Frontal cortex (tissue), 4 donors: ENCODE measurements around the gene ARID5A. TPM values are rescaled to one million over a fixed set of nuclear protein-coding genes. Genes with fewer than 3 reads are reported as not detected.
A peak's percentile ranks its signal among the peaks of the same experiment; 100 is the strongest.

Source experiments
- DNase-seq, 2 donors: peaks; one replicate each; pipeline ENCODE4 v3.0.0; 2012; ENCODE audit warnings: low spot score in 2 of 2
- FAIRE-seq: peaks from 2 replicates; lab custom pipeline; 2012; peaks lifted over from hg19 to GRCh38; lab: Jason Lieb, UNC
- total RNA-seq: library from RNA; depleted of rRNA; stranded (reverse); fragments of >200 nt; gene quantifications from one replicate; pipeline ENCODE4 v1.2.3, GENCODE V29; 2014
- donor health status: control.
- donor health status: control.
- donor health status: control.

ARID5A gene
- total RNA-seq, 1 donor from 2014 or later: 1.6 TPM

DNA sequence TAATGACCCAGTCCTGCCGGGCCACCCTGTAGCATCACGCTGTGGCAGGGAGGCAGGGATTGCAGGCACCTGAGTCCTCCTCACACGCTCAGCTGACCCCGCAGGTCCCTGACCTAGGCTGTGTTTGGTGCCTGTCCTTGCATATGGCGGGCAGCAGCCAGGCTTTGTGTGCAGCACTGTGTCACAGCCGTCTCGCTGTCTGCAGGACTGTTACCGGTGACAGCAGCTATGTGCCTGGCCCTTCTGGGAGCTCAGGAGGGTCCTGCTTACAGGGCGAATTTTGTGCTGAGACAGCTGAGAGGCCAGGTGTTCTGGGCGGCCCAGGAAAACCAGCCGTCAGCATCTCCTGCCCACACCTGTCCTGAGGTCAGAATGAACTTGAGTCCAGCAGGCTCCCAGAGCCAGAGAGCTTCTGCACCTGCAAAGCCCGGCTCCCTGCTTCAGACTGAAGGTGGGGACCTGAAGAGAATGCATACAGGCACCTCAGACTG, 10.4 kb upstream of the ARID5A start:
- DNase-seq: no peak
- no peak for FAIRE-seq

DNA sequence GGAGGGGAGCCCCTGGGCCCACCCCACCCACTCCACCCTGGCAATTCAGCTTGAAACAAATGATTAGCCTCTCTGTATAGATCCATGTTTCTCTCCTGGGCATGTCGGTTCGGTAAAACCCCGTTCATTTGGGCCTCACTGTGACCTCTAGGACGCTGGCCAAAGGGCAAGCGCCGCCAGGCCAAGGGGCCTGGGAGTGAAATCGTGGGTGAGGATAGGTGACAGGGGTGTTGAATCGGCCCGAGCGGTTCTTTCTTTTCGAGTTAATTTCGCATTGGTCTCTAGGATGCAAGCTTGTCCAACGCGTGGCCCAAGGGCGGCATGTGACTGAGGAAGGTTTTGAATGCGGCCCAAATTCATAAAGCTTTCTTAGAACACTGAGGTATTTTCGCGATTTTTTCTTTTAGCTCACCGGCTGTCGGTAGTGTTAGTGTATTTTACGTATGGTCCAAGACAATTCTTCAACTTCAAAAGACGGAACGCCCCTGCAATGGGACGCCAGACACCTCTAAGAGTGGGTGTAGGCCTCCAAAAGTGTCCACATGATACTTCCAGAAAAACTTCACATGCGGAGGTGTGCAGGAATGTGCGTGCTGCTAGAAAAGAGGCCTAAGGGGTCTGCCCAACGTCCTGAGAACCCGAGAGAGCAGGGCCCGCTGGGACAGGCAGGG, 9.8 kb upstream of the ARID5A start:
- no peak for FAIRE-seq
- DNase-seq: no peak

DNA sequence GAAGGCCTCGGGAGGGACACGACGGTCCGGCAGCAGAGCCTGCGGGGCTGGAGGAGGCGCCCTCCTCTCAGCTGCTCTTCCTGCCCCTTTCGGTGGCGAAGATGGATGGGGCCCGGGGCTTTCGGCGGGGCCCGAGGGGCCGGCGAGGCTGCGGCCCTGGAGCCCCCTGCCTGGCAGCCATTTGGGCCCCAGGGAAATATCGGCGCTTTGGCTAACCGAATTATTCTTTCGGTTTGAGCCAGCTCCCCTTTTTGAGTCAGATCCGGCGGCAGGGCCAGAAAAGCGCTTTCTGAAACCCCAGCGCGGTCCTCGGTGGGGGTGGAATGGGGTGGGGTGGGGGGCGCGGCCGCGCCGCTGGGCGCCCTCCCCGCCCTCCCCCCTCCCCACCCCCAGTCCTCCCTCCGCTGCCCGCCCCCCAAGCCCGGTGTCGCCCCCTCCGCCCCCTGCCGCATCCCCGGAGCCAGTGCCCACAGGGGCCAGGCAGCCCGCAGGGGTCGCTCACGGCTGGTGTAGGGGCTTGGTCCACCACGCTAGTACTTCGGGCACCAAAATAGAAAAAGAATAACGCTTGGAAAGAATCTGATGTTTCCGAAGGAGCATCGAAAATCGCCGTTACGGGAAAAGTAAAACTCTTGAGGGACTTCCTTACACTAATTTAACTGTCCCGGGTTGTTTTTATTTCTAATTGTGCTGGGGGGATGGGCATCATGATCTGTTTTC, 9.1 kb upstream of the ARID5A start:
- DNase-seq (no peak), FAIRE-seq (no peak)

DNA sequence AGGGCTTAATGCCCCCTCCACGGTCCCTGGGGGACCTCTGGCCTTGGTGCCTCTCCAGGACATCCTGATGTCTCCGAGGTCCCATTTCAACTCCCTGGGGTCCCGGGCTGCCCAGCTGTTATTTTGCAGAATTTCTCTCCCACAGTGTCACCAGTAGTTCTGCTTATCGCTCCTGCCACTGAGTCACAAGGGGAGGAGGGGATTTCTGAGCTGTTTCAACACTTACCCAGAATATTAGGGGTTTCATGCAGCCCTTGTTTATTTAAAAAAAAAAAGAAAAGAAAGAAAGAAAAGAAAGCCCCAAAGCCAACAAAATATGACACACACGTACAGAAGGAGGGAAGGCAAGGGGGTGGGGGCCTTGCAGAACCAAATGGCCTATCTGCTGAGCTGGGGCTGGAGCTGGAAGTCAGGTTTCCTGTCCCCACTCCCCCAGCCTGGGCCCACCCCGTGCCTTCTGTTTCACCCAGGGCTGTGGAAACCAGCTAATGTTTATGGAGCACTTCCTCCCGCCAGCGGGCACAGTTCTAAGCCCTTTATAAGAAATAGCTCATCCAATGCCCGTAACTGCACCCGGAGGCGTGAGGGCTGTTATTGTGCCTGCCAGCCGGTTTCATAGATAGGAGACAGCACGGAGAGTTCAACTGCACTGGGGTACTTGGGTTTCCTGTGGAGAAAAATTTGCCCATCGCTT, 8.4 kb upstream of the ARID5A start:
- DNase-seq (no peak), FAIRE-seq (no peak)

DNA sequence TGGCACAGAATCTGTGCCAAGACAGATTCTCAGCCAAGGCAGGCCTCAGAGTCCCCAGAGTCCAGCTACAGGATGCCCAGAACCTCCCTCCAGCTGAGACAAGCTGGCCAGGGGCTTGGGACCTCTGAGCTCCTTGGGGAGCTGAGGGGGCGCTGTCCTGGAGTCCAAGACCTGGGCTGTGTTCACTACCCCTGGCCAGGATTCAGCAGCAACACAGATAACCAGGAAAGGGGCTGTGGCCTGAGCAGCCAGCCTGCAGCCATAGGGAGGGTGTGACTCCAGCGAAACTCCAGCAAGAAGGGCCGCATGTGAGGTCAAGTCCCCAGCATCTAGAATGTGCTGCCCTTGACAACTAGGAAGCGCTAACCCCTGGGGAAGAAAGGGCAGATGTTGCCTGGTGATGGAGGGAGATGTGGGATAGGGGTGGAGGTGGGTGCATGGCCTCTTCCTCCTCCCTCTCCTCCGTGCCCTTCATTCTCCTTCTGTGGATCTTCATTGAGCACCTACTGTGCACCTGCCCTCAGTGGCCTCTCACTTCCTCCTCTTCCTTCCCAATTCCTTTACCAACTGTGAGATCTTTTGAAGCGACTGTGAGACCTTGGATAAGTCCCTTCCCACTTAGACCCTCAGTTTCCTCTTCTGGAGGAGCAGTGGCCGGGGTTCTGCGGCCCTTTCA, 7.7 kb upstream of the ARID5A start:
- DNase-seq: no peak
- no peak for FAIRE-seq

DNA sequence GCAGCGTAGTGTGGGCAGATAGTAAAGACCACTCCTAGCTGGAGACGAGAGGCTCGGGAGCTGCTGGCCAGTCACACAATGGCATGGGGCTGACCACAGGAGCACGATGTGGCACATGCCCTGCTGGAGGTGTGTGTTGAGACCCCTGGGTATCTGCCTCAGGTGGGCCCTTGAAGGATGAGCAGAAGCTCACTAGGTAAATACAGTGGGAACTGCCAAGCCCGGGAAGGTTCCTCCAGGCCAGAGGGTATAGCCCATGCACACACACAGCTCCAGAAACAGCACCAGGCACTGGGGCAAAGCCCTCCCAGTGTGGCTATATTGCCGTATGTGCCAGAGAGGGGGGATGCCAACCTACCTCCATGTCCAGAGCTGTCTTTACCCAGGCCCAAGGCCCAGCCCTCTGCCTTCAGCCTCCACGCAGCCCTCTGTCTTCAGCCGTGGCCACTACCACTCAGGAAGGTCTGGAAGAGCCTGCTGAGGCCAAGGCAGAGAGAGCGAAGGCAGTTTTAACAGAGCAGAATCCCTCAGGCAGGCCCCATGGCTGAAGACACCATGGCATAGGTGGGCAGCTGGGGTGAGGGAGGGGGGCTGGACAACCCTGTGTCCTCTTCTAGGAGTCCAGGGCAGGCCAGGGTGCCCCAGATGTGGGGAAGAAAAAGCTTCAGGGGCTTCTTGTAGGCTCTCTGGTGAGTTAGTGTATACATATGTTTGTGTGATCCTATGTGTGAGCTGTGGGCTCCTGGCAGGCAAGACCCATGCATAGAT, 7.0 kb upstream of the ARID5A start:
- FAIRE-seq: no peak
- no peak for DNase-seq

DNA sequence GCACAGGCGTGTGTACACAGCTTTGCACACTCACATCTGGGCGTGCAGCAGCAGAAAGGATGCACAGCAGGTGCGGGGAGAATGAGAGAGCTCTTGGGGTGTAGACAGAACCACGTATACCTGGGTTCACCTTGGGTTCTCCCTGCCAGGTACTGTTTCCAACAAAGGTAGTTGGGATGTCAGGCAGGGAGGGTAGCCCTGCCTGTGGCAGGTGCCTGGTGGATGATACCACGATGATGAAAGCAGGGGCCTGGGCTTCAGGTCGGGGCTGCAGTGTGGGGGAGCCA, 6.5 kb upstream of the ARID5A start:
- no peak for FAIRE-seq

DNA sequence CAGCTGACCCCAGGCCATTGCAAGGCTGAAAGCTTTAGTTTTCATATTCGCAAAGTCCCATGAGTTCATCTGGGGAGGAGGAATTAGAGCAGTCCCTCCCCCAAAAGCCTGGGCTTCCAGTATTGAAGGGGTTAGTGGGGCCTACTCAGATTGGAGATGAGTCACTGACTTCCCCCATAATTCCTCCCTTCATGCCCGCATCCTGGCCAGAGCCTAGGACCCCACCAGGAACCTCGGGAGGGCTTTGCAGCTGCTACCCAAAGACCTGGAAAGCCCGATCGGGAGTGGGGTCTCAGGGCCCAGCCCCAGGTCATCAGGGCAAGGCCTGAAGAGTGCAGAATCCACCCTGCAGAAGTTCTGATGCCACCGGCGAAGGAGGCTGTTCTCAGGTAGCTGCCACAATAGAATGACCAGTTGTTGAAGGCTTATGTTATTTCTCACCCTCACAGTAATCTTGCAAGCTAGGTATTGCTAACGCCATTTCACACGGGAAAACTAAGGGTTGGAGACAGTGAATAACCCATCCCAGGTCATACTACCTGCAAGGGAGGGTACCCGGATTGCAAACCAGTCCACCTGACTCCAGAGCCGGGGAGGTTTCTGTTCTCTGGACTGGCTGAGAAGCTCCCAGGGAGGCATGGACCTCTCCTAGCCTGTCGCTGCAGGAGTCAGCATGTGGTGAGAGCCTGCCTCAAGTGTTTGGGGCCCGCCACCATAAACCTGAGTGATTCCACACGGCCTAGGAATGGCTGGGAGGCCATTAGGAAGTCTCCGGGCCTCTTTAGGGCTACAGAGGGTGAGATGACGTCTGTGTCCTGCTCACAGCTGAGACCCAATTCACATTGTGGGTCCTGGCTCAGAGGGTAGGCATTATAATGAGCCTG, 5.8 kb upstream of the ARID5A start:
- FAIRE-seq: no peak
- DNase-seq: no peak

More for the DNA sequence above, 6.5 kb upstream of the ARID5A start:
- no peak for DNase-seq

DNA sequence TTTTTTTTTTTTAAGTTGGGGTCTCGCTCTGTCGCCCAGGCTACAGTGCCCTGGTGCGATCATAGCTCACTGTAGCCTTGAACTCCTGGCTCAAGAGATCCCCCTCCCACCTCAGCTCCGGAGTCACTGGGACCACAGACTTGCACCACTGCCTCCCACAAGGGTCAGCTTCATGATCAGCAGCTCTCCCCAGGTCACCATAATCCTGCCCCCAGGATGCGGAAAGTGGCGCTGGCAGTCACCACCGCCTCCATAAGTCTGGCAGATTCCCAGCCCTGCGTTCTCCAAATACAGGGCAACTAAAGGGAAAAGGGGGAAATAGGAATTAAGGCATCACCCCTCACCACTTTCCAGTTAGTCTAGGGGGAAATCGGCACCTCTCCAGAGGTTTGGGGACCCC, 5.2 kb upstream of the ARID5A start:
- DNase-seq: no peak
- FAIRE-seq: no peak

DNA sequence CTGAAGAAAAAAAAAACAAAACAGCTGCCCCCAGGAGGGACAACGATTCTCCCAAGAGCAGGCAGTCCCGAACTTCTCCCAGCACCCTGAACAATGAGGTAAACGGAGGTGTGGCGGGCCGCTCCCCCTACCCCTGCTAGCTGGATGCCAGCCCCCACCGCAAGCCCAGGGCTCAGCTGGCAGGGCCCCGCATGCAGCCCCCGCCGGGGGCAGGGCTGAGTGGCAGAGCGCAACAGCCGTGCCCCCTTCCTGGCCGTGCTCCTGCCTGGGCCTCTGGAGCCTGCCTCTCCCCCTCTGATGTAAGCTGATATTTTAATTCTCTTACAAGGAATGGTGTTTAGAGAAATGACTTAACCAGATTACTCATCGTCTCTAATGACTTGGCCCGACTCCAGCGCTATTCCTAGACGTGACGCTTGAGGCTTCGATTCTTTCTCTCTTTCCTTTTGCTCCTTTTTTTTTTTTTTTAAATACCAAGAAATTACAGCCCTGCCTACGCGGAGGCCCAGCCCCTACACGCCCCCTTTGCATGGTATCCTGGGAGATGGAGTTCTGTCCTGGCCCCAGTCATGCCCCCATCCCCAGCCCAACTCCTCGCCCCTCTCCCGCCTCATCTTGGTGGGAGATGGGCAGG, 4.6 kb upstream of the ARID5A start:
- FAIRE-seq (no peak), DNase-seq (peak; percentile 67 to 85)

DNA sequence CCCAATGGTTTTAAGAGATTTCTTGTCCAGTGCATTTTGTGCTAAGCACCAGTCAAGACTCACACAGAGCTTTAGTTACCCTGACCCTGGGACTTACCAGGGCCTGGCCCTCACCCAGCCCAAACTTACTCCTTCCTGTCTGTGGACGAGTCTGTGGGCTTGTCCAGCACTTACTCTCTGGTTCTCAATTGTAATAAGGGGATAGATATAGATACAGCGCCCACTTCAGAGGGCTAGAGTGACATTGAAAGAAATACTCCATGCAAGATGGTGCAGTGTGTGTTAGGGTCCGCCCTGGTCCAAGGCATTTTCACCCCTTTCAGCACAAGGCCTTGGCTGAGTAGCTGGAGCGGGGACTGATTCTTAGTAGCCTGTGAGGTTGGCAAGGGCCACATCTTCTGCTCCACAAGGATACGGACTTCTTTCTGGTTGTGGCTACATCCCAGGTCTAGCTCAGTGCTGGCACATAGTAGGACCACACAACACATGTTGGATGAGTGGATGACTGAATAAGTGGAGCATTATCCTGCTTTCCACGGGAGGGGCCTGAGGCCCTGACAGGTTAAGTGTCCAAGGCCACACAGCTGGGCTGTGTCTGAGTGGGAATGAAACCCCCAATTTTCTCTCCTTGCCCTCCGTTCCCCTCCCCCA, 3.8 kb upstream of the ARID5A start:
- no peak for DNase-seq
- FAIRE-seq: no peak

DNA sequence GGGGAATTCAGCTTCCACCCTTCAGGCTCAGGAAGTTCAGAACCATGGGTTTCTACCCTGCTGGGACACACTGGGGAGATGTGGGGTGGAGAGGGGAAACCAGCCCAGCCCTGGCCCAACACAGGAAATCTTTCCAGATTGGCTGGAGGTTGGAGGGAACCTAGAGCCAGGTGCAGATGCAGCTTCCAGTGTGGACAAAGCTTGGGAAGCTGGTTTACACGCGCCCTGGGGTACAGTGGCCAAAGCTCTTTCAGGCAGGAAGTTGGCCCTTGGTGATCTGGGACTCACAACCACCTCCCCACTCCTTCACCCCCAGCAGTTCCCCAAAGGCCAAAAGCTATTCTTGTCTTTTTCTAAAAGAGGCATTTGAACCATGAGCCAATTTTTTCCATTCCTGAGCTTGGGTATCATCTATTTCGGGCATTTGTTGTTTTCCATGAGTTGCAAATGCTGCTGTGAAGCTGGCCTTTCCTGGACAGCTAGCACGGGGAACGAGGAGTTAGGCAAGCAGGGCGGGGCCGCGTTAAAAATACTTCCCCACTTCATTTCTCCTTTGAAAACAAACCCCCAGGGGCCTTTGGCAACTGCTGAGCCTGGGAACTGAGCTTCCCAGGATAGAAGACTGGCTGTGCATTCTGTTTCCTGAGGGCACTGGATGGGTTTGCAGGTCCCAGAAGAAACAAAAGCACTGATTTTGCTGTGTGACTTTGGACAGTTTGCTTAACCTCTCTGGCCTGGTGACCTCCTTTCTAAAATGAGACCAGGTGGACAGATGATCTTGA, 3.1 kb upstream of the ARID5A start:
- DNase-seq: peak in 1 of 2 donors; percentile 55
- FAIRE-seq: no peak

DNA sequence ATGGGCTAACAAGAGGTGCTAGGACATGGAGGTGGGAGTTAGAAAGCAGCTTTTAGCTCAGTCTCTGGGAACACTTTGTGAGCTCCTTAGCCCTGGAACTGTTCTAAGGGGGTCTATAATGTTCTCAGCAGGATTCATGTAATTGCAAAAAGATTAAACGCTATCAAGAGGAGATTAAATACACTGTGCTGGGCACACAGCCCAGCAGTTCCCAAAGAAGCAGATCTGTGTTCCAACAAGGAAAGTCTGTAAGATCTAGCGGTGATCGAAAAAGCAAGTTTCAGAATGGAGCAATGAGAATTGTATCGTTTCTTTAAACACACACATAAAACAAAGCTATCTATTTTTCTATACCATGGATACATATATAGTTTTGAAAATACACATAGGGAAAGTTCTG, 2.4 kb upstream of the ARID5A start:
- DNase-seq (no peak), FAIRE-seq (no peak)

DNA sequence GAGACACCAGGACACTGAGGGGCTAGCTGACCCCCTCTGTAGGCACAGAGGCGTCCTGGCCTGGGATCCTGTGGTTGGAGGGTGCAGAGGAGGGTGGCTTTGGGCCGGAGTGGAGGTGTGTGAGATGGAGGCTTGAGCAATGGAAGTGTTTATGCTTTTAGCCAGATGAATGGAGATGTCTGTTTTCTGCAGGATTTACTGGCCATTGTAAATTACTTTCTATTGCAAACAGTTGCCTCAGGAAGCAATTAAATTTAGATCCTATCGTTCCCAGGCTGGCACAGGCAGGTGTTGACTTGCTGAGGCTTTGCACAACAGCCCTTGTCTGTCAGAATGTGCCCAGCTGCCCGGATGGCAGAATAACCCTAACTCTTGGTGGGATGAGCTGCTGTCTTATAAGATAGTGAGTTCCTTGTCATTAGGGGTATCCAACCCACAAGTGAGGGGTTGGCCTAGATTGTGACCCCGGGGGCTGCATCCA, 1.8 kb upstream of the ARID5A start:
- DNase-seq (no peak), FAIRE-seq (no peak)

DNA sequence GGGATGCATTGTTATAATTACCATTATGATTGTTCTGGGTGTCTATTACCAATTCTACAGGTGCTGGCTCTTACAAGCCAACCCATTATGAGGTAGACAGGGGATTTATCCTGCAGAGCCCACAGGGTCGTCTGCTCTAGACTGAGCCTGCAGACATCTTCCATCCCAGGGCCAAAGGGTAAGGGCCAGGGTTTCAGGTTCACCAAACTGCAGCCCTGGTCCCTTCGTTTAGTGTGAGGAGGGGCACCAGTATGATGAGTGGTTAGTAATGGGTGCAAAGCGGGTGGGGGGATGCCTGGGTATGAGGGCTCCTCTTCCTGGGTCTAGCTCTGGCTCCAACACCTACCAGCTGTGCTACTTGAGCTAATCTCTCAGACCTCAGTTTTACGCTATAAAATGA, 1.2 kb upstream of the ARID5A start:
- DNase-seq: no peak
- no peak for FAIRE-seq

DNA sequence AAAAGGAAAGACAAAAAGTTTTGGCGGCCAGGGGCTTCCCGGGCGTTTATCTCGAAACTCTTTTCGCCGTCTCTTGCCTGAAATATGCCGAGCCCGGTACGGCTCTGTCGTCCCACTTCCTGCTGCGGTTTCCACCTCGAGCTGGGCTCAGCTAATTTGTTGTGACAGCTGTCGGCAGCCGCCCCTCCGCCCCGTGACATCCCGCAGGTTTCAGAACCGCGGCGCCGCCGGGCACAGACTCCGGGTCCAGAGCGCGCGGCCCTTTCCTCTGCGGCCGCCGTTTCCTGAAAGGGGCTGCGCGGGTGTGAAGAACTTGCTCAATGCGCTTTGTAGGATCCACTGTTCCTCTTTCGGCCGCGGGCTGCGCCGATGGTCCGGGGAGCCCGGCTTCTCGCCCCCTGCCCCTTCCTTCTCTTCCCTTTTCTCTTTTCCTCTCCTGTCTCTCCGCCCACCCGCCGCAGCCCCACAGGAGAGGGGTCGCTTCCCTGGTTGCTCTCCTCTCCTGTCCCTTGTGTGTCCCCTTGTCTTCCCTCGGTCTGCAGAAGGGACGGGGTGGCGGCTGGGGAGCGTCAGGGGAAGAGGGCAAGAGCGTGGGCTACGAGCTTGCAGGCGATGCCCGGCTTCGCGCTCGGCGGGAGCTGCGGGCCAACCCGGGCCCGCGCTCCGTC, 648 bp downstream of the ARID5A start:
- DNase-seq (no peak), FAIRE-seq (no peak)
